ENCODE measurements around the gene IGFBP3. TPM values are rescaled to one million over a fixed set of nuclear protein-coding genes. Genes with fewer than 3 reads are reported as not detected.
"Not testable (repeated sequence)": the region's sequence is repeated elsewhere in the genome, so short reads cannot be mapped to it uniquely, and the experiment has no call there.

IGFBP3 gene
- total RNA-seq, 1 donor from 2014 or later: 197 TPM

DNA sequence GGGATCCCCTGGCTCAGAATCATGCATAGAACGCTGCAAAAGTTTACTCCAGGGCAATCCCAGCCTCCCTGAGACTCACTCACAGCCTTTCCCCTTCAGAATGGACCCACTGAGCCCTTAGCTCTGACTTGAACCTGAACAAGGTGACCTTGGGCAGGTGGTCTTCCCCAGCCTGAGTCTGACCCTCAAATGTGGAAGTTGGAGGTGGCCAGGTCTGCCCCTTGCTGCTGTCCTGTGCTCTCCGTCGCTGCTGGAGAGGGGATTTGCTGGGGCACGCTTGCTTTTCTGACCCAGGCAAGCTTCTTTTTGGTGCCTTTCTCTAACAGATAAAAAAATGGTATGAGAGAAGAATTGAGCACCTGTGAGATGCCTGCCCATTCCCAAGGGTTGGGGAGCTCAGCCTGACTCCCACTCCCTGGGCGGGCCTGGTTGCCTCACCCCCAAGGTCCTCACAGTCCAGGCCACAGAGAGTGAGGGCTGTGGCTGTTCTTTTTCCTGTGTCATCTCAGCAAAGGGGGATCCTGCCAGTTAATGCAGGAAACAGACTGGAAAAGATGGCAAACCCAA lies 46.6 kb upstream of the IGFBP3 start:
- Histone ChIP-seq H3K27ac (no peak overlapping the region), H3K4me1 (no peaks in the 10 kb centered on the region), H3K4me3 (no peak overlapping the region), H3K9me3 (no peaks in the 10 kb centered on the region), H3K27me3 (no peaks in the 10 kb centered on the region), H3K36me3 (no peaks in the 10 kb centered on the region)
- TF ChIP-seq POLR2AphosphoS5 (IDR thresholded peaks at IDR 0.05; ENCODE audit: insufficient read depth in 1 of 2, low read depth in 1 of 2) (no peak), POLR2A (IDR thresholded peaks at IDR 0.05) (no peak)
- TF ChIP-seq, protein P1, sequence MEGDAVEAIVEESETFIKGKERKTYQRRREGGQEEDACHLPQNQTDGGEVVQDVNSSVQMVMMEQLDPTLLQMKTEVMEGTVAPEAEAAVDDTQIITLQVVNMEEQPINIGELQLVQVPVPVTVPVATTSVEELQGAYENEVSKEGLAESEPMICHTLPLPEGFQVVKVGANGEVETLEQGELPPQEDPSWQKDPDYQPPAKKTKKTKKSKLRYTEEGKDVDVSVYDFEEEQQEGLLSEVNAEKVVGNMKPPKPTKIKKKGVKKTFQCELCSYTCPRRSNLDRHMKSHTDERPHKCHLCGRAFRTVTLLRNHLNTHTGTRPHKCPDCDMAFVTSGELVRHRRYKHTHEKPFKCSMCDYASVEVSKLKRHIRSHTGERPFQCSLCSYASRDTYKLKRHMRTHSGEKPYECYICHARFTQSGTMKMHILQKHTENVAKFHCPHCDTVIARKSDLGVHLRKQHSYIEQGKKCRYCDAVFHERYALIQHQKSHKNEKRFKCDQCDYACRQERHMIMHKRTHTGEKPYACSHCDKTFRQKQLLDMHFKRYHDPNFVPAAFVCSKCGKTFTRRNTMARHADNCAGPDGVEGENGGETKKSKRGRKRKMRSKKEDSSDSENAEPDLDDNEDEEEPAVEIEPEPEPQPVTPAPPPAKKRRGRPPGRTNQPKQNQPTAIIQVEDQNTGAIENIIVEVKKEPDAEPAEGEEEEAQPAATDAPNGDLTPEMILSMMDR (IDR thresholded peaks at IDR 0.05): no peak
- intact Hi-C loops (cut with DNase I): no loop called here
- DNase-seq (ENCODE audit: extremely low spot score in 2 of 2): peak in 1 of 2 donors; percentile 74

DNA sequence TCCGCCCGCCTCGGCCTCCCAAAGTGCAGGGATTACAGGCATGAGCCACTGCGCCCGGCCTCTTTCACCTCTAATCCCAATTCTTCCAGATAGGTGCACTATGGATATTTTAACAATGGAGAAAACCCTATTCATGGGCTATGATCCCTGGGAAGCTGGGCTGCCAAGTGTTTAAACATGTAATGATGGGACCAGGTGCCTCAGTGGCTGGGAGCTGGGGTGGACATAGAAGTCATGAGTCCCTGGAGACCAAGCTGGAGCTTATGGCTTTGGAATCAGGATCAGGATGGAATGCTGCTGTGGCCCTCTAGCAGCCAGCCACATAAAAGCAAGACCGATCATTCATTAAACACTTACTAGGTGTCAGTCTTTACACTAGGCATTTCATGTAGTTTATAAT lies 41.8 kb upstream of the IGFBP3 start:
- Histone ChIP-seq H3K4me3 (no peak overlapping the region), H3K27me3 (no peaks in the 10 kb centered on the region), H3K9me3 (no peaks in the 10 kb centered on the region), H3K4me1 (no peaks in the 10 kb centered on the region), H3K27ac (no peak overlapping the region), H3K36me3 (no peaks in the 10 kb centered on the region)
- TF ChIP-seq, protein P1 (IDR thresholded peaks at IDR 0.05): no peak
- TF ChIP-seq POLR2AphosphoS5 (IDR thresholded peaks at IDR 0.05; ENCODE audit: insufficient read depth in 1 of 2, low read depth in 1 of 2): no peak
- no peak for TF ChIP-seq POLR2A (IDR thresholded peaks at IDR 0.05)
- DNase-seq (ENCODE audit: extremely low spot score in 2 of 2): peak in 1 of 2 donors; percentile 43
- intact Hi-C loops (cut with DNase I): no loop called here

DNA sequence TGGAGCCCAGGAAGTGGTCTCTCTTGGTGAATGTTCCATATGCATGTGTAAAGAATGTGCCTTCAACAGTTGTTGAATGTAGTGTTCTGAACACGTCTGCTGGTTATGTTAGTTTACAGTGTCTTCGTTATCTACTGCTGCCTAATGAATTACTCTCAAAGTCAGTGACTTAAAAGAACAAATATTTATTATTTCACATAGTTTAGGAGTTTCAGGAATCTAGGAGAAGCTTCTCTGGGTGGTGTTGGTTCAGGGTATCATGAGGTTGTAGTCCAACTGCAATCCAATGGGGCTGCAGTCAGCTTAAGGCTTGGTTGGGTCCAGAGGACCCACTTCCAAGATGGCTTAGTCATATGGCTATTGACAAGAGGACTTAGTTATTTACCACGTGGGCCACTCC lies 36.6 kb upstream of the IGFBP3 start:
- no peaks in the 10 kb centered on the region for H3K4me1 ChIP-seq
- no peak overlapping the region for H3K4me3 ChIP-seq
- H3K9me3 ChIP-seq: no peaks in the 10 kb centered on the region
- H3K36me3 ChIP-seq: no peaks in the 10 kb centered on the region
- no peaks in the 10 kb centered on the region for H3K27me3 ChIP-seq
- no peak overlapping the region for H3K27ac ChIP-seq
- no peak for DNase-seq (ENCODE audit: extremely low spot score in 2 of 2)
- TF ChIP-seq POLR2A (IDR thresholded peaks at IDR 0.05) (no peak), POLR2AphosphoS5 (IDR thresholded peaks at IDR 0.05; ENCODE audit: insufficient read depth in 1 of 2, low read depth in 1 of 2) (no peak)
- TF ChIP-seq, protein P1 (IDR thresholded peaks at IDR 0.05): no peak
- intact Hi-C loops (cut with DNase I): no loop called here

DNA sequence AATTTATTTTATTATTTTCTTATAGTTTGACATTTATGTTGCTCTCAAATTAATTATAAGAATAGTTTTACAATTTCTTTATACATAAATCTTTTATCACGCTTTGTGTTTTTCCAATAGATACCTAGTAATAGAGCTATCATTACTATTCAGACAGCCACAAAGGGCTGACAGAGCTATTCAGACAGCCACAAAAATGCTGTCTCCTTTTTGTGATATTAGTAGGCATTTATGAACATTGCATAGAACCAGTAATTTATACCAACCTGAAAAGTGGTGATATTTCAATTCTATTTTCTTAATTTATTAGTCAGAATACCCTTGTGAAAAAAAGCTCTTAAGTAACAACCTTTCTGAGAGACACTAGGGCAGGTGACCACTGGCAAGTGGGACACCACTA lies 34.2 kb upstream of the IGFBP3 start:
- no peaks in the 10 kb centered on the region for H3K27me3 ChIP-seq
- no peak for DNase-seq (ENCODE audit: extremely low spot score in 2 of 2)
- H3K27ac ChIP-seq: no peak overlapping the region
- no peak overlapping the region for H3K4me3 ChIP-seq
- no peaks in the 10 kb centered on the region for H3K9me3 ChIP-seq
- intact Hi-C loops (cut with DNase I): no loop called here
- TF ChIP-seq, protein P1 (IDR thresholded peaks at IDR 0.05): no peak
- no peak for TF ChIP-seq POLR2A (IDR thresholded peaks at IDR 0.05)
- no peak for TF ChIP-seq POLR2AphosphoS5 (IDR thresholded peaks at IDR 0.05; ENCODE audit: insufficient read depth in 1 of 2, low read depth in 1 of 2)
- H3K36me3 ChIP-seq: no peaks in the 10 kb centered on the region
- no peaks in the 10 kb centered on the region for H3K4me1 ChIP-seq

DNA sequence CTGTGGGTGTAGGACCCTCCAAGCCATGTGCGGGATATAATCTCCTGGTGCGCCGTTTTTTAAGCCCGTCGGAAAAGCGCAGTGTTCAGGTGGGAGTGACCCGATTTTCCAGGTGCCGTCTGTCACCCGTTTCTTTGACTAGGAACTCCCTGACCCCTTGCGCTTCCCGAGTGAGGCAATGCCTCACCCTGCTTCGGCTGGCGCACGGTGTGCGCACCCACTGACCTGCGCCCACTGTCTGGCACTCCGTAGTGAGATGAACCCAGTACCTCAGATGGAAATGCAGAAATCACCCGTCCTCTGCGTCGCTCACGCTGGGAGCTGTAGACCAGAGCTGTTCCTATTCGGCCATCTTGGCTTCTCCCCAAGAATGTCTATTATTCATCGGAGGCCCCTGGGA lies 32.0 kb upstream of the IGFBP3 start:
- H3K4me3 ChIP-seq; intact Hi-C loops (cut with DNase I); H3K9me3 ChIP-seq: not testable (repeated sequence)

More for the DNA sequence above, 32.0 kb upstream of the IGFBP3 start:
- not testable (repeated sequence) for H3K27ac ChIP-seq; H3K4me1 ChIP-seq; DNase-seq (ENCODE audit: extremely low spot score in 2 of 2); H3K27me3 ChIP-seq; H3K36me3 ChIP-seq

Data from vagina (tissue), 2 donors.